Stimulated activated CD8-positive, alpha-beta memory T cell treated with anti-CD3 and anti-CD28 coated beads, Interleukin-12 subunit alpha, Interleukin-12 subunit beta, amount 100 ng/mL, for 4 hours (primary cell): ENCODE measurements around the gene SFT2D2.

Experiments
- DNase-seq: peaks from one replicate; pipeline ENCODE4 v3.0.0-alpha.2; 2020; ENCODE audit warnings: low read depth

The SFT2D2 gene

DNA sequence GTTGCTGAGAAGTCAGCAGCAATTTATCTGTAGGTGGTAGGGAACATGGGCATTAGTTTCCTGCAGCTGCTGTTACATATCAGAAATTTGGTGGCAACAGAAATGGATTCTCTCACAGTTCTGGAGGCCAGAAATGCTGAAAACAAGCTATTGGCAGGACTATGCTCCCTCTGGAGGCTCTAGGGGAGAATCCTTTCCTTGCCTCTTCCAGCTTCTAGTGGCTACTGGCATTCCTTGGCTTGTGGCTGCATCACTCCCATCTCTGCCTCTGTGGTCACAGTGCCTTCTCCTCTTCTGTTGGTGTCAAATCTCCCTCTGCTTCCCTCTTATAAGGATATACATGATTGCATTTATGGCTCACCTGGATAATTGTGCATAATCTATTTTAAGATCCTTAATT, 2.5 kb upstream of the SFT2D2 start:
- DNase-seq, result no peak

DNA sequence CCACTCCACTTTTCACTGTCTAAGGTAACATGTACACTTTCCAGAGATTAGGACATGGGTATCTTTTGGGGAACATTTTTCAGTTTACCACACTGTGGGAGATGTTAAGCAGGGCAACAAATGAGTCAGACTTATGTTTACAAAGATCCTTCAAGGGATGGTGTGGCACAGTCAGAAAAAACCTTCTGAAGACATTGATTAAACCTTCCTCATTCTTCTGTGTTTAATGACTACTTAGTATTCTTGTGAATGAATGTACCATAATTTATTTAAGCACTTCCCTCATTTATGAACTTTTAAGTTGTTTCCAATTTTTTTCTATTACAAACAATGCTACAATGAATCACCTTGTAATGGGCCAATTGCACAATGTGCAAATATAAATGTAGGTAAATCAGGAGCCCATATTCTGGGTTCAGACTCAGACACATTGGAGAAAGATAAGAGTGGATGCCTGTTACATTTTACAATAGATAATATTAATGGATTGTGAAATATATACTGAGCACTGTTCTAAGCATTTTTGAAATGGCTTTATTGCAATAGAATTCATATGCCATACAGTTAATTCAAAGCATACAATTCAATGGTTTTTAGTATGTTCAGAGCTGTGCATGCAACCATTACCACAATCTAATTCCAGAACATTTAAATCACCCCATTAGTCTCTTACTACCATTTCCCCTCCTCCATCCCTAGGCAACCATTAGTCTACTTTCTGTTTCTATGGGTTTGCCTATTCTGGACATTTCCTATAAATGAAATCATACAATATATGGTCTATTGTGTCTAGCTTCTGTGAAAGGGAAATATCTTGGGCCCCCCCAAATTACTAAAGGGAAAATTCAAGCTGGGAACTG, 1.9 kb upstream of the SFT2D2 start:
- no peak for DNase-seq

DNA sequence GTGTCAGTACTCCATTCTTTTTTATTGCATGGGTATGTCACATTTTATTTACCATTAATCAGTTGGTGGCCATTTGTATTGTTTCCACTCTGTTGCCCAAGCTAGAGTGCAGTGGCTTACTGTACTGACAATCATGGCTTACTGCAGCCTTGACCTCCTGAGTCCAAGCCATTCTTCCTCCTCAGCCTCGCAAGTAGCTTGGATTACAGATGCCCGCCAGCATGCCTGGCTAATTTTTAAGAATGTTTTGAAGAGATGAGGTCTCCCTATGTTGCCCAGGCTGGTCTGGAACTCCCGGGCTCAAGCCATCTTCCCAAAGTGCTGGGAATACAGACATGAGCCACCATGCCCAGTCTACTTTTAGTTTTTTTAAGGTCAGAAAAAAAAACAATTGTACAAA, 813 bp upstream of the SFT2D2 start:
- DNase-seq, result no peak

DNA sequence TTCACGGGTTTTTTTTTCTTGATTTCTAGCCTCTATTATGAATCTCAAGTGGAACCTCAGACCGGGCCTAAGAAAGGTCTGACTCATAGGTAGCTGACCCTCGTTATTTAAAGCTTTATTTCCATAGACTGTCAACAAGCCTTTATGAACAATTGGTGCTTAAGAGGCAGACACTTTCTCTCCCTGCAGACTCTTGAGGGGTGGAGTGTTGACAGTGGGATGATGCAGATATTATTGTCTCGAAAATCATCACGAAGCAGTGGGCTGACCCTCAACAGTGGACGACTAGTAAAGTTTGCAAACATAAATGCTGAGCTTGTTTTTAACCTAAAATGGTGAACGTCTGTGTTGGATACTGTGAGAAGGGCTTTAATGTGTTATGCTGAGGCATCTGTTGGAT, 1.8 kb downstream of the SFT2D2 start:
- no peak for DNase-seq

DNA sequence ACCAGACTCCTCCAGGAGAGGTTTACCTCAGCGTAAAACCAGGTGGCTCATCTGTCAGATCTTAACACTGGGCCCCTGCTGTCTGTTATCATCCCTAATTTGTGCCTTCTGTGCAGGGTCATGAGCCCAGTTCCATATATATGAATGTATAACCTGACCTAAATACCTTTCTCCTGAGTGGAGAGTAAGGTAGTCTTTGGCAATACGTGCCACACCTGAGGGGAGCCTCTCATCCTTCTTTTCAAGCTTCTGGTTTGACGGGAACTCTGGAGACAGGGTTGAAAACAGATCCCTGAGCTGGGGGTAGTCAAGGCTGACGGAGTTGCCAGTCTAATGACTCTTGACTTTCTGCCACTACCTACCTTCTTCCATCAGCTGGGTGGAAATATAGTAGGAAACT, 4.1 kb downstream of the SFT2D2 start:
- DNase-seq, result no peak

DNA sequence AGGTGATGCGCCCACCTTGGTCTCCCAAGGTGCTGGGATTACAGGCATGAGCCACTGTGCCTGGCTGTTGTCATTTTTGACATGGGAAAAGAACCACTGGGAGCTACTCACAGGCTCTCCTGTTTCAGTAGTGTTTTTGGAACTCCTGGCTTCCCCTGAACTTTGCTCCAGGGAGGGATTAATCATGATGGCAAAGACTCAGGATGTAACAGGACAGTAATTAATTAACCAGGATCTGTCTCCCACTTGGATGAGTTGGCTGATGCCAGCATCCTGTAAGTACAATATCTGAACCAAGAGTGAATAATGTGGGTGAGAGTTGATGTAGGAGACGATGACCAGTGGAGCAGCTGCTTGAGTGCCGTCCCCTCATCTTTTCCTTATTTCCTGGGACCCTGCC, 4.9 kb downstream of the SFT2D2 start:
- no peak for DNase-seq

DNA sequence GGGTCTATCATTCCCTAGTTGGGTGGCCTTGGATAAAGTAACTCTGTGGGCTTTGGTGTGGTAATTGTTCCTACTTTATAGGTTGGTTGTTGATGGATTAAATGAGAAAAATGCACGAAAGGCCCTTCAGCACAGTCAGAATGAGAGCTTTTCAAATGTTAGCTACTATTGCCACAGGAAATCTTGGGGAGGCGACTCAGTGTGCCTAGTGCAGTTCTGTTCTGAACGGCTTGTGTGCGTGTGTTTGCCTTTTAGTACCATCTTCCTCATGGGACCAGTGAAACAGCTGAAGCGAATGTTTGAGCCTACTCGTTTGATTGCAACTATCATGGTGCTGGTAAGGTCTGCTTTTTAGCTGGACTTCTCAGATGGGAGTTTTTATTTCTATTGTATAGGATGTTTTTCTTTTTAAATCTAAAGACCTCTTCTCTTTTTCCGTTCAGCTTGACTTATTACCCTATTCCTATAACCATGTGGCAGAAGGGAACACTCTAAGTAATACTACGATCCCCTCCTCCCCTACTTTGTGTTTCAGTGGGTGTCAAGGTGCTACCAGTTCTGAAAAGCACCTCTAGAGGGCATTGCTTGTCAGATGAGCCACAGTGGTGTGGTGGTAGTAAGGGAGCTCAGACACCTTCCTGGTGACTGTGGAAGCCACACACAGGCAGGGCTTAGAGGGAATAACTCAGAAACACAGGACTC, 9.2 kb downstream of the SFT2D2 start:
- DNase-seq, result no peak

DNA sequence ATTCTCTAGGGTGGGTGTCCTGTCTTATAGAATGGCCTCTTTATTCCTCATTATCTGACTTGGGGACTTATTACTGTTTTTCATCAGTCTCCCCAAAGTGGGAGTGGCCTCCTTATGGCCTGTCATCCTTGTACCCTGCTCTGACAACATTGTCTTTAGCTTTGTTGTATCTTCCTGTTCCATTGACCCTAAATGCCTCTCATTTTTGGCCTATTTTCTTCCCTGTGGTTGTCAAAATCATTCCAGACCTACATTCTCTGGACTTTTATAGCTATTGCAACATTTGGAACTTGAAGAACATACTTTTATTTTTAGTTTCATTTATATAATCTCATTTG, 9.7 kb downstream of the SFT2D2 start:
- no peak for DNase-seq

DNA sequence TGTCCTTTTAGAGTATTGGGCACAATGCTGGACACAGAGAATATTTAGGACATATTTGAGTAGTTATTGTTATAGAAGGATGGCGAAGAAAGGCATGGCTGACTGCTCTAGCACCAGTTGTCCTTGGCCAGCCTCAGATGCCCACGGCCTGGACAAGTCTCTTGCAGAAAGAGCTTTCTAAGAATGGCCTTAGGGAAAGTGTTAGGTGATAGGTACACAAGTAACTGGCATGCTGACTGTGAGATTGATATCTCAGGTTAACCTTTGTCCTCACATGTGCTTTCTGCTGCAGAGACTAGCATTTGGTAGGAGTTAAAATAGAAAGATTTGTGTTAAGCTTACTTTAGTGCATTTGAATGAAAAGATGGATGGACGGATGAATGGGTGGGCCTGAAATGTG, 10.1 kb downstream of the SFT2D2 start:
- no peak for DNase-seq

DNA sequence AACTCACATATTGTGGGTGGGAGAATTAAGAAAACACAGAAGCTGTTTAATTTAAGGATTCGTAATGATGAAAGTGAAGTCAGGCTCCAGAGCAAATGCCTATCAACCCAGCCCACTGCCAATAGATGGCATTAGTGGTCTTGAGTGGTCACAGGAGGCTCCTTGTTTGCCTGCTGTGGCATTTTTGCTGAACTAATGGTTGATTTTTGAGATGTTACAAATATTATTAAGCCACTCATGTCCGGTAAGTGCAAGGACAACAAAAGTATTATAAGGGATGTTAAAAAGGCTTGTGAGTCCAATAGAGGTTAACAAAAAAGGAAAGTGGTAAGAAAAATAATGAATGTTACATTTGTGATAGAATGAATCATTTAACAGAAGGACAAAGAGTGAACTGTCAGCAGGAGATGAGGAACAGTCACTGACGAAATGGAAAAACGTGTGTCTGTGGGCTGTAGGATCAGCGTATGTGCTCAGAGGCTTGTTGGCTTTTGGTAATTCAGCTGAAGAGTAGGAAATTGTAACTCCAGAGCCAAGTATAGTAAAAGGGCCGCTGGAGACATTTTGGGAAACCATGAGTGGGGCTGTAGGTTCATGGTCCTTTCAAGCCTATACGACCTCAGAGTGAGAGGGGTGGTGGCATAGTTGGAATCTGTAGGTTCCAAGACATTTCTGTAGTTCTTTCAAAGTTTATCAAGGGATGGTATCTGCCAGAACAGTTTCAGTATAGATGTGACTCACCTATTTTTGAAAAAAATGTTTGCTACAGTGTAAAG, 11.2 kb downstream of the SFT2D2 start:
- DNase-seq, result no peak

DNA sequence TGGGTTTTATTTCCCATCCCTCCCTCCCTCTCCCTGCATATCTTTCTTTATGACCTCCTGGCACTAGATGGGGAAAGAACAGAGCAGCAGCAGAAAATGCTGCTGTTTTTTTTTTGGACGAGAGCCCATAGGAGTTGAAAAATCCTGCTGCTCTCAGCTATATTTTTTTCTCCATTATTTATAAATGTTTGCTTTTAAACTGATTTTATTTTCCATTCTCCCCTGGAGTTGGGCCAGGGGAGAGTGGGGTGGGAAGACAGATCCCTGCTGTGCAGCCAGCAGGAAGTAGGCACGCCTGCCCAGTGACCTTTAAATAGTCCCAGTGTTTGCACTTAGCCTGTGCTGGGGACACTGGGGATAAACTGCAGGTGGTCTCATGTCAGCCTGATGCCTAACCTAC, 17.4 kb downstream of the SFT2D2 start:
- no peak for DNase-seq

DNA sequence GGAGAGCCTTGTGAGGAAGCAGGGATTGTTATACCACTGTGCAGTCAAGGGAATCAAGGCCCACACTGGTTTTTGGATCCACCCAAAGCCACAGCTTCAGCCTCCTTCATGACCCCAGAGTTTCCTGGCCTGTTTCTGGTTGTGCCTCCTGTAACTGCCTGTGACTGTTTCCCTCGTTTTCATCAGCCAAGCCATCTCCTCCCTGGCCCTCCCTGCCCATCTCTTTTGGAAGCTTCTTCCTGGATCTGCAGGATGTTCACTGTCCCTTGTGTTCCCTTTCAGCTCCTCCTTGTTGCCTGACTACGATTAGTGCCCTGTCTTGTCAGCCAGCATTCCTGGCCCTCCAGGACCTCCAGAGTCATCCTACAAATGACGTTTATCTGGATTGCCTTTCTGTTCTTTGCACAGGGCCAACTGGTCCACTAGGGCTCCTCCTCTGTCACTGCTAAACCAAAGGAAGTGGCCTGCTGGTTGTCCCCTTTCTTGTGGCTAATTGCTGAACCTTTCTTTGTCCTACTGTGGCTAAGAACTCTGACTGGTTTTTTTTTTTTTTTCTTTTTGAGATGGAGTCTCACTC, 17.9 kb downstream of the SFT2D2 start:
- DNase-seq, result no peak

DNA sequence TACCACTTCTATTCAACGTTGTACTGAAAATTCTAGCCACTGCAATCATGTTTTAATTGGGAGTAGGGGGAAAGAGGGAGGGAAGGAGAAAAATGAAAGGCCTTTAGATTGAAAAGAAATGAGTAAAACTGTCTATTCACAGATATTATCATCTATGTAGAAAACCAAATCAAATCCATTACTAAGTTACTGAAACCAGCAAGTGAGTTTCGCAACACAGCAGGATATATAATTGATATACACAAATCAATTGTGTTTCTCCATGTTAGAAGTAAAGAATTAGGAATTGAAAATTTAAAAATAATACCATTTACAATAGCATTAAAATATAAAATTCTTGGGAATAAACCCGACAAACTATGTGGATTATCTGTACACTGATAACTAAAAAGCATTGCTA, 19.2 kb downstream of the SFT2D2 start:
- no peak for DNase-seq

DNA sequence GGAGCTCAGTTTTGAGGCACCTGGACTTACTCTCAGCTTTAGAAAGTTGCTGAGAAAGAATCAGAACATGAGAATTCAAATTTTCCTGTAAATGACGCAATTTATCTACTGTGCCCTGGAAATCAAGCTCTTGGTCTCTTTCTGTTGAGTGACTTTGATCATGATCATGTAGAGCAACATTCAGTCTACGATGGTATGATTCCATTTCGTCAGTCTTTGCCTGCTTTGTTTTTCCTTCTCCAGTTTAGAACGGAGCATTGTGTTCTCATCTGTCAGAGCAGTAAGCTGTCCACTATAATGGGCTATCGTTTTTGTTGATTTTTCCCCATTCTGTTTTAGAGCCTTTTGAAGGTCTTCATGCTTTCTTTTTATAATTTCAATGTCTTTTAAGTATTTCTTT, 20.7 kb downstream of the SFT2D2 start:
- no peak for DNase-seq

DNA sequence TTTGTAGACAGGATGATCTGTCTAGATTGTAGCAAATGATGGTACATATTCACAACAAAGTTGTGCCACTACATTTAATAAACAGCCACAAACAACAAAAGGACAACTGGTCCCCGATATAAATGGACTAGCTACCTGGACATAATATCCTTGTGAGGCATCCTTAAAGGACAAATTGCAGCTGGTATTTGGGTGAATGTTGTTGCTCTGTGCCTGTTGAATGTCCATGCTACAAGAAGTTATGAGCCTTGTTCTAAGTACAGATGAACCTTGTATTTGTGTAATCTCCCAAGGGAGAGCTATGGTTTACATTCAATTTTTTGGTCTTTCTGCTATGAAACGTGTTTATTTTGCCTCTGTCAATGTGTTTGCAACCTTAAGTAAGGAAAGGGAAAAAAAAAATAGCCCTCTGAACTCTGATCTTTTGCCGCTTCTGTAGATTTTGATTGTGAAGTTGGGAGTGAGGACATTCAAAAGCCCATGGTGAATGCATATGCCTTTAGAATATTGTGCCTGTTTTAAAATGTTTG, 26.5 kb downstream of the SFT2D2 start:
- DNase-seq, result no peak

DNA sequence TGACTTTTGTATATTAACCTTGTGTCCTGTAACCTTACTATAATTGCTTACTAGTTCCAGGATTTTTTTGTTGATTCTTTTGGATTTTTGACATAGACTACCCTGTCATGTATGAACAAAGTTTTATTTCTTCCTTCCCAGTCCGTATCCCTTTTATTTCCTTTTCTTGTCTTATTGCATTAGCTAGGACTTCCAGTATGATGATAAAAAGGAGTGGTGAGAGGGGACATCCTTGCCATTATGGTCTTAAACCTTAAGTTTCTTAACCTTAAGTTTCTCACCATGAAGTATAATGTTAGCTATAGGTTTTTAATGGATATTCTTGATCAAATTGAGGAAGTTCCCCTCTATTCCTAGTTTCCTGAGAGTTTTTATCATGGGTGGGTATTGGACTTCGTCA, 30.4 kb downstream of the SFT2D2 start:
- no peak for DNase-seq

DNA sequence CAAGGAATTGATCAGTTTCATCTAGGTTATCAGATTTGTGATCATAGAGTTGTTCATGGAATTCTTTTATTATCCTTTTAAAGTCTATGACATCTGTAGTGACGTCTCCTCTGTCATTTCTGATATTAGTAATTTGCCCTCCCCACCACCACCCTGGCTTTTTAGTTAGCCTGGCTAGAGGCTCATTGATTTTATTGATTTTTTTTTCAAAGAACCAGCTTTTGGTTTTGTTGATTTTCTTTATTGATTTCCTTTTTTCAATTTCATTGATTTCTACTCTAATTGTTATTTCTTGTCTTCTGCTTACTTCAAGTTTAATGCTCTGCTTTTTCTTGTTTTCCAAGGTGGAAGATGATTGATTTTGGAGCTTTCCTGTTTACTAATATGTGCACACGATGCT, 31.6 kb downstream of the SFT2D2 start:
- no peak for DNase-seq

DNA sequence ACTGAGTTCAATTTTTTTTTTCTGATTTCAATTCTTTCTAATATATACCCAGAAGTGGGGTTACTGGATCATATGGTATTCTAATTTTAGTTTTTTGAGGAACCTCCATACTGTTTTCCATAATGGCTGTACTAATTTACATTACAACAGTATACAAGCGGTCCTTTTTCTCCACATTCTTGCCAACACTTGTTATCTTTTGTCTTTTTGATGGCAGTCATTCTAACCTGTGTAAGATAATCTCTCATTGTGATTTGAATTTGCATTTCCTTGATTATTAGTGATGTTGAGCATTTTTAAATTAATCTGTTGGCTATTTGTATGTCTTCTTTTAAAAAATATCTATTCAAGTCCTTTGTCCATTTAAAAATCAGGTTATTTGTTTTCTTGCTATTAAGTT, 33.8 kb downstream of the SFT2D2 start:
- DNase-seq, result no peak

DNA sequence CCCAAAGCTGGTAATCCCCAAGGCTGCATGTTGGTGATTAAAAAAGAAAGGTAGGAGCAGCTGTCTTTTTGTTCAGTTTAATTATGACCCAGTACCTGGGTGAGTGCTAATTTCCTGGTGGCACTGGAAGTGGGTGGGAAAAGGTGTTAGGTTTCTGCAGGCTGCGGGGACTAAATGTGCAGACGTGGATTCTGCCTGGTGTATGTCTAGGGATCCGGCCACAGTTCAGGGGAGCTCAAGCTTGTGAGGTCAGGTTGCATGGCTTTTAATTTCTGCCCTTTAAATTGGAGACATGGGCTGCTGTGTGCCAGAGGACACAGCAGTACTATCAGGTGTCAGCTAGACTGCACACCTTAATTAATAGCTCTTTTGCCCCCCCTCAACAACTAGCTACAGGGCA, 34.6 kb downstream of the SFT2D2 start:
- no peak for DNase-seq

DNA sequence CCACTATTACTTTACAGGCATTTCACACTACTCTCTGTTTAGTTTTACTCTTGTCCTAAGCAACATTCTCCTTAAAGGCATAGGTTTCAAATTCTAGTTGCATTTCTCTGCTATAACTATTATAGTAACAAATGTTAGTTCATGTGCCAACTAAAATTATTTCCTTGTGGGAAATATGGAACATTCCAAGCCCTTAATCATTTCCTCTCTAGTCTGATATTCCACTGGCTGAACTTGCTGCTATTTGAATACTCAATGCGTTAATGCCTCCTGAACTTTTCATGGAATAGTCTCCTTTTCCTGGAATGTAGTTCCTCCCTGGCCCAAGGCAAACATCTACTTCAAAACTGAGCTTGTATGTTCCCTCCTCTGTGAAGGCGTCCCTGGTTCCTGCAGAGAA, 35.6 kb downstream of the SFT2D2 start:
- no peak for DNase-seq

DNA sequence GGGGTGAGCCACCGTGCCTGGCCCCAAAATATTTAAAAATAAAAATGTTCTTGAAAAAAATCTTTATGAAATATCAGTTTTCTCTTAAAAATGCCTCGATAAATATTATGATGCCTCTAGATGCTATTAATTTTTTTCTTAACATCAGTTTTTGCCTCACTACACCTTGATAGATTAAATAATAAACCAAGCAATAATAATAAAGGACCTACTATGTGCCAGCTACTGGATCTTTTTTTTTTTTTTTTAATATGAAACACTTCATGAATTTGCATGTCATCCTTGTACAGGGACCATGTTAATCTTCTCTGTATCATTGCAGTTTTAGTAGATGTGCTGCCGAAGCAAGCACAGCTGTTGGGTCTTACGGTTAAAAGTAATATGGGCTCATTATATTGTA, 37.3 kb downstream of the SFT2D2 start:
- DNase-seq, result no peak

DNA sequence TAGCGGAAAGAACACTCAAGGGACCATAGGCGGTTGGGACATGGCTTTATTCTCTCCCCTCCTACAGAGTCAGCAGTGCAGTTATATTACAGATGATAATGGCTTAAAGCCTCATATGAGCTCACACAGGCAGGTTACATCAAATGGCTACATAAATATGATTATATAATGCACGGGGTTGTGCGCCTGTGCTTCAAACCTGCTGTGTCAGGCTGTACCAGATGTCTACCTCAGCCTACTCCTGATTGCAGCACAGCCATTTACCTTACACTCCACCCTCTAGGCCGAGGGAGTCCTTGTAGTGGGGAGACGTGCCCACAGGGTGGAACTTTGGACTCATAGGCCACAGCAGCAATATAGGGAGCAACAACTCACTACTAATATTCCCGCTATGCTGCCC, 38.5 kb downstream of the SFT2D2 start:
- no peak for DNase-seq

DNA sequence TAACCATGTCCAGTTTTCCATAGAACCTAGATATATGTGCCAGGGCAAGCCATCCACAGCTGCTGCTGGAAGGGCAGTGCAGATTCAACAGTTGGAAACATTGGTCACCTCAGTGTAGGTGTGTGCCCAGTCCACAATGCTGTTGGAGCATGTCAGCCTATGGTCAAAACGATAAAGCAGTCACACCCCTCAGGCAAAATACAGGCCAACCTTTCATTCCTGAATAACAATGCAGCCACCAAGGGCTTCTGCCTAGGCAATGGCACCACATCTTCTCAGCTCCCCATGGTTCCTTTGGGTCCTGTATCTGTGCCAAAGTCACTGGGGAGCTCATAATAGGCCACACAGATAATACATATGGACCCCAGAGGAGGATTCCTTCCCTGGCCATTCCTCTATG, 39.8 kb downstream of the SFT2D2 start:
- no peak for DNase-seq
